DND-41 (cell line): Measurements from ENCODE around the gene DTNB.

Experiments used
- CTCF ChIP-seq: IDR thresholded peaks from 2 replicates; pipeline ENCODE4 v1.5.1; 2012; ENCODE audit warnings: borderline replicate concordance, low read length, moderate library complexity, mild to moderate bottlenecking; ENCODE audit not compliant: poor library complexity, severe bottlenecking; ENCODE audit errors: extremely low read depth
- EZH2 ChIP-seq: IDR thresholded peaks from 3 replicates; pipeline ENCODE4 v1.6.1; 2012; ENCODE audit warnings: borderline replicate concordance, low read depth, mild to moderate bottlenecking, moderate library complexity, low read length, inconsistent platforms; ENCODE audit not compliant: severe bottlenecking

DNA sequence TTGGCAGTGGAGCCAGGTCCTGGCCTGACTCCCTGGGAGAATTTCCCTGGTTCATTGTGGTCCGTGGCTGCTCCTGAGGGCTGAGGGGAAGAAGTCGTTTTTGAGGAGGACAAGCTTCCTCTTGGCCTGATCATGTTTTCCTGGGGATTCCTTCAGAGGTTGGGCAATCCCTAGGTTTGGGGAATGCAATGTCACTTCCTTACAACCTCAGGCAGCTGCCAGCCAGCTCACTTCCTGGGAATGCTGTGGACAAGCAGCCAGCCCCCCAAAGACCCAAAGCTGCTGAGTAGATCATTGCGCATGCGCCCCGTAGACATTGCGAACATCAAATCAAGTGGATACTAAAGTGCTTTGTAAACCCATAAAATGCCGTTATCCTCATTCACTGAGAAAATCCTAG is 324.0 kb downstream of the DTNB start:
- TF ChIP-seq EZH2 (no peak), CTCF (no peak)
